22Rv1 (cell line): ENCODE data around the gene COPS8.

ENCODE experiments used
- H3K27ac ChIP-seq: fragments of 450-650 bp; 2 replicates; pipeline ENCODE4 v1.5.1; 2017
- ZFX ChIP-seq: fragments of 450-650 bp; IDR thresholded peaks from 2 replicates; pipeline ENCODE4 v1.6.1; 2017; ENCODE audit warnings: antibody characterized with exemption, borderline replicate concordance
- TF ChIP-seq, protein P1 (sequence below): fragments of 450-650 bp; IDR thresholded peaks from 2 replicates; pipeline ENCODE4 v1.5.1; 2017; ENCODE audit warnings: mild to moderate bottlenecking

Gene COPS8

GRCh38 chr2:237118025-237118424 lies 32.3 kb downstream of the COPS8 start:
- TF ChIP-seq, protein P1, sequence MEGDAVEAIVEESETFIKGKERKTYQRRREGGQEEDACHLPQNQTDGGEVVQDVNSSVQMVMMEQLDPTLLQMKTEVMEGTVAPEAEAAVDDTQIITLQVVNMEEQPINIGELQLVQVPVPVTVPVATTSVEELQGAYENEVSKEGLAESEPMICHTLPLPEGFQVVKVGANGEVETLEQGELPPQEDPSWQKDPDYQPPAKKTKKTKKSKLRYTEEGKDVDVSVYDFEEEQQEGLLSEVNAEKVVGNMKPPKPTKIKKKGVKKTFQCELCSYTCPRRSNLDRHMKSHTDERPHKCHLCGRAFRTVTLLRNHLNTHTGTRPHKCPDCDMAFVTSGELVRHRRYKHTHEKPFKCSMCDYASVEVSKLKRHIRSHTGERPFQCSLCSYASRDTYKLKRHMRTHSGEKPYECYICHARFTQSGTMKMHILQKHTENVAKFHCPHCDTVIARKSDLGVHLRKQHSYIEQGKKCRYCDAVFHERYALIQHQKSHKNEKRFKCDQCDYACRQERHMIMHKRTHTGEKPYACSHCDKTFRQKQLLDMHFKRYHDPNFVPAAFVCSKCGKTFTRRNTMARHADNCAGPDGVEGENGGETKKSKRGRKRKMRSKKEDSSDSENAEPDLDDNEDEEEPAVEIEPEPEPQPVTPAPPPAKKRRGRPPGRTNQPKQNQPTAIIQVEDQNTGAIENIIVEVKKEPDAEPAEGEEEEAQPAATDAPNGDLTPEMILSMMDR: no peak
- no peak for TF ChIP-seq ZFX
- no peak overlapping the region for H3K27ac ChIP-seq

GRCh38 chr2:237118561-237119155 lies 33.0 kb downstream of the COPS8 start:
- no peak overlapping the region for H3K27ac ChIP-seq
- TF ChIP-seq ZFX: no peak
- TF ChIP-seq, protein P1: no peak

DNA sequence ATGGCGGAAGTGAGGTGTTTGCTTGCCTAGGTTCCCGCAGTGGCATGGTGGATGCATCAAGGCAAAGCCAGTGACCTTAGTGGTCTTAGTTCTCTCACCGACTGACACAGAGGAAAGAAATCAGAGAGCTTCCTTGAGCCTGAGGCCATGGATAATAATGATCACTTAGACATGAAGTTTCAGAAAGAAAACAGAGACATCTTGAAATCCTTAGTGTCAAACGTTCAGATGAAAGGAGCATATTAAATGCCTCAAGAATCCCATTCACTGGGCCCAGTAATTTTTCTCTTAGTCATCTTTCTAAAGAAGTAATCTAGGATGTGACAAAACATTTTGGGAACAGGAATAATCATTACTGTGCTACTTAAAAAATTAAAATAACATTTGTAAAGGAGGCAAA lies 35.2 kb downstream of the COPS8 start:
- no peak for TF ChIP-seq ZFX
- TF ChIP-seq, protein P1: no peak

GRCh38 chr2:237121321-237121720 lies 35.6 kb downstream of the COPS8 start:
- no peak overlapping the region for H3K27ac ChIP-seq
- no peak for TF ChIP-seq ZFX
- TF ChIP-seq, protein P1: no peak

More for the DNA sequence above, 35.2 kb downstream of the COPS8 start:
- H3K27ac ChIP-seq: no peak overlapping the region

DNA sequence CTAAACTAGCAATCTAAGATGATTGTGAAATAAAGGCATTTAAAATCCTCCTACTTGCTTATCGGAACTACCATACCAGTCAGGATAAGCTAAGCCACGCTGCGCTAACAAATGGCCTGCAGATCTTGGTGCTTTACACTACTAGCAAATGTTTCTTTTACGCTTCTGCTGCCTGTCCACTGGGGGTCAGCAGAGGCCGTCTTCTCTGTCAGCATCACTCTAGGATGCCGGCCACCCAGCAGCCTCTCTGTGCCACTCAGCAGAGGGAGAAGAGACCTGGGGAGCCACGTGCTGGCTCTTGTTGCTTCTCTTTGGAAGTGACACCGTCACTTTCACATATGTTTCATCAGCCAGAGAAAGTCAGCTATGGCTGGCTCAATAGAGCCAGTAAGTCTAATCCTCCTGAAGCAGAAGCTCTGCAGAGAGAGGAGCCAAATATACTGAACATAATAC lies 36.6 kb downstream of the COPS8 start:
- H3K27ac ChIP-seq: no peak overlapping the region
- TF ChIP-seq, protein P1: peak; percentile 80
- TF ChIP-seq ZFX: no peak

GRCh38 chr2:237124820-237125219 lies 39.1 kb downstream of the COPS8 start:
- H3K27ac ChIP-seq: no peak overlapping the region
- TF ChIP-seq, protein P1: no peak
- no peak for TF ChIP-seq ZFX

DNA sequence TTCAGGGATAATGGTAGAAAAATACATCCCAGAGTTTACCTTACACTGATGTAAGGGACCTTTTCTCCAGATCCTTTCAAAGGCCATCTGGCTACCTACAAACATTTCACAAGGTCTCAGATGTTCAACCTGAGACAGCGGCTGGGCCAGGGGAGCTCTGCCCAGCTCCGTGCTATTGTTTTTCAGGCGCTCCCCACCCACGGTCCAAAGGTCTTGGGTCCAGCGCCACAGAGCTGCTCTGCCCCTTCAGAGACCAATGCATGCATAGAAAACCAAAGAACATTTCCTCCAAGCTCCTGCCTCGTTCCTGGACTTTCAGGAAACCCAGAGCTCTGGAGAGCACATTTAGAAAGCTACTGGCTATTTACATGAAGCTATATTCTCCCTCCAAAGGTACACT lies 40.3 kb downstream of the COPS8 start:
- H3K27ac ChIP-seq: no peak overlapping the region
- TF ChIP-seq ZFX: no peak
- TF ChIP-seq, protein P1: no peak
